NT2/D1 (cell line): ENCODE data around the gene IL36G.

ENCODE experiments used
- DNase-seq: peaks from one replicate; pipeline ENCODE4 v3.0.0-alpha.2; 2011; ENCODE audit warnings: low read depth, low spot score
- H3K27me3 ChIP-seq: 2 replicates; pipeline ENCODE4 v1.6.0; 2011; ENCODE audit warnings: mild to moderate bottlenecking; ENCODE audit not compliant: insufficient read length, insufficient read depth
- H3K36me3 ChIP-seq: 2 replicates; pipeline ENCODE4 v1.6.1; 2011; ENCODE audit warnings: mild to moderate bottlenecking, low read length, mixed read lengths; ENCODE audit not compliant: insufficient read depth, insufficient read length
- H3K4me1 ChIP-seq: 2 replicates; pipeline ENCODE4 v1.5.1; 2011; ENCODE audit not compliant: insufficient read depth, insufficient read length
- H3K4me3 ChIP-seq: 2 replicates; pipeline ENCODE4 v1.5.1; 2011; ENCODE audit warnings: low read depth; ENCODE audit not compliant: insufficient read length
- H3K9ac ChIP-seq: 2 replicates; pipeline ENCODE4 v1.6.0; 2011; ENCODE audit warnings: low read depth; ENCODE audit not compliant: insufficient read length
- H3K9me3 ChIP-seq: 2 replicates; pipeline ENCODE4 v1.5.1; 2011; ENCODE audit warnings: mild to moderate bottlenecking, low read length; ENCODE audit not compliant: insufficient read depth
- SUZ12 ChIP-seq: IDR thresholded peaks from 2 replicates; pipeline ENCODE4 v1.6.1; 2011; ENCODE audit not compliant: insufficient read length, insufficient read depth; ENCODE audit errors: extremely low read depth
- YY1 ChIP-seq: IDR thresholded peaks from 2 replicates; pipeline ENCODE4 v1.6.1; 2011; ENCODE audit not compliant: insufficient read length, insufficient read depth
- ZNF274 ChIP-seq: IDR thresholded peaks from 2 replicates; pipeline ENCODE4 v1.6.1; 2011; ENCODE audit warnings: mild to moderate bottlenecking, low read depth, low read length

IL36G gene

DNA sequence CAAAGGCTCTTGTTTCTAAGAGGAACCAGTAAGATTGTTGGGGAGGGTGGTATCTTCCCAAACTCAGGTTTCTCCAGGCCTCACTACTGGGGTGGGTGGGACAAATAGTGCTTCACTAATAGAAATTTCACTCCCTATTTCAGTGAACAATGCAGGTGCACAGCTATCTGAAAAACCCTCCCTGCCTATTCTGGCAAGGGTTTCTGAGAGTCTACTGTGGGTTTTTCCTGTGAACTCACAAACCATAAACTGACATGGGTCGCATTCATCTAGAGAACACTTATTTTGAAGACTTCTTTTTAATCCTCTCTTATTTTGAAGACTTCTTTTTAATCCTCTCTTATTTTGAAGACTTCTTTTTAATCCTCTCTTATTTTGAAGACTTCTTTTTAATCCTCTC is 31.8 kb downstream of the IL36G start:
- DNase-seq = no peak
- no peaks in the 10 kb centered on the region for H3K4me1 ChIP-seq
- no peak overlapping the region for H3K4me3 ChIP-seq
- H3K9ac ChIP-seq = no peak overlapping the region
- no peaks in the 10 kb centered on the region for H3K9me3 ChIP-seq
- TF ChIP-seq SUZ12 (no peak), YY1 (no peak), ZNF274 (no peak)
- H3K27me3 ChIP-seq = no peaks in the 10 kb centered on the region
- H3K36me3 ChIP-seq = no peaks in the 10 kb centered on the region

- Histone ChIP-seq H3K9me3 (no peaks in the 10 kb centered on the region), H3K9ac (no peak overlapping the region), H3K36me3 (no peaks in the 10 kb centered on the region), H3K4me1 (no peaks in the 10 kb centered on the region), H3K4me3 (no peak overlapping the region), H3K27me3 (no peaks in the 10 kb centered on the region)
- no peak for TF ChIP-seq ZNF274
- TF ChIP-seq SUZ12 = no peak
- TF ChIP-seq YY1 = no peak
- no peak for DNase-seq
These were observed 32.3 kb downstream of the IL36G start for GRCh38 chr2:113010088-113010487.

GRCh38 chr2:113011108-113011507 is 33.3 kb downstream of the IL36G start:
- Histone ChIP-seq H3K9ac (no peak overlapping the region), H3K27me3 (peaks cover 3% of the 10 kb centered on the region), H3K4me1 (no peaks in the 10 kb centered on the region), H3K4me3 (no peak overlapping the region), H3K9me3 (no peaks in the 10 kb centered on the region), H3K36me3 (no peaks in the 10 kb centered on the region)
- no peak for DNase-seq
- no peak for TF ChIP-seq SUZ12
- no peak for TF ChIP-seq YY1
- no peak for TF ChIP-seq ZNF274

- no peaks in the 10 kb centered on the region for H3K36me3 ChIP-seq
- H3K9ac ChIP-seq = no peak overlapping the region
- no peak for DNase-seq
- H3K9me3 ChIP-seq = no peaks in the 10 kb centered on the region
- TF ChIP-seq YY1 (no peak), ZNF274 (no peak), SUZ12 (no peak)
- H3K27me3 ChIP-seq = peaks cover 5% of the 10 kb centered on the region
- H3K4me1 ChIP-seq = no peaks in the 10 kb centered on the region
- no peak overlapping the region for H3K4me3 ChIP-seq
These were observed 34.9 kb downstream of the IL36G start for GRCh38 chr2:113012436-113013335.

GRCh38 chr2:113013336-113013661 is 35.5 kb downstream of the IL36G start:
- H3K9me3 ChIP-seq = no peaks in the 10 kb centered on the region
- no peaks in the 10 kb centered on the region for H3K36me3 ChIP-seq
- TF ChIP-seq SUZ12 (no peak), YY1 (no peak), ZNF274 (no peak)
- no peak for DNase-seq
- peaks cover 8% of the 10 kb centered on the region for H3K27me3 ChIP-seq
- H3K9ac ChIP-seq = no peak overlapping the region
- H3K4me1 ChIP-seq = no peaks in the 10 kb centered on the region
- no peak overlapping the region for H3K4me3 ChIP-seq

- H3K4me1 ChIP-seq = no peaks in the 10 kb centered on the region
- H3K4me3 ChIP-seq = no peak overlapping the region
- H3K27me3 ChIP-seq = peaks cover 8% of the 10 kb centered on the region
- no peaks in the 10 kb centered on the region for H3K36me3 ChIP-seq
- no peak for DNase-seq
- H3K9ac ChIP-seq = no peak overlapping the region
- no peaks in the 10 kb centered on the region for H3K9me3 ChIP-seq
- TF ChIP-seq SUZ12 (no peak), ZNF274 (no peak), YY1 (no peak)
These were observed 36.3 kb downstream of the IL36G start for GRCh38 chr2:113014067-113014466.

DNA sequence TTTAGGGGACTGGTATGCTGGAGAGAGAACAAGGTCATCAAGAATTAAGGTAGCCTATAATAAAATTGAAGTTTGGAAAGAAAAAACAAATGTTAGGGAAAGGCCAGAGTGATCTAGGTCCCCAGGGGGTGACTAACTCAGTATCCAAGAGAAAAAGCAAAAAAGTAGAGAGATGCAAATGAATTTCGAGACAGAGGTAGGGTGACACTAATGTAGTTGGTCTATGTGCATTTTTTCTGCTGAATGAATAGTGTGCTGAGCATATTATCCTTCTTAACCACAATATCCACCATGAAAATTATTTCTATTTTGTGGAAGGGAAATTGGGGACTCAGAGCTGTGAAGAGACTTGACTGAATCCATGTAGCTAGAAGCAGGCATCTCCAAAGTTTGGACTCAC is 37.2 kb downstream of the IL36G start:
- TF ChIP-seq SUZ12 (no peak), ZNF274 (no peak), YY1 (no peak)
- Histone ChIP-seq H3K4me3 (no peak overlapping the region), H3K36me3 (no peaks in the 10 kb centered on the region), H3K9me3 (no peaks in the 10 kb centered on the region), H3K27me3 (peaks cover 8% of the 10 kb centered on the region), H3K9ac (no peak overlapping the region), H3K4me1 (no peaks in the 10 kb centered on the region)
- no peak for DNase-seq
